H1 (cell line): ENCODE data around the gene CD59. TPM values are rescaled to one million over a fixed set of nuclear protein-coding genes. Genes with fewer than 3 reads are reported as not detected.

Experiments used
- CTCF ChIA-PET: fragments of 300-600 bp; sonication (Branson Sonifier 250); formaldehyde crosslinking; loops from one replicate; lab custom pipeline; 2021; ENCODE audit not compliant: partially characterized antibody; lab: Charles Lee
- POLR2A ChIA-PET: fragments of 300-600 bp; sonication (Branson Sonifier 250); formaldehyde crosslinking; loops from one replicate; lab custom pipeline; 2021; ENCODE audit warnings: inconsistent platforms; ENCODE audit not compliant: partially characterized antibody; lab: Charles Lee
- DNase-seq, 2 experiments: peaks; one replicate each; pipeline versions ENCODE4 v3.0.0 to v3.0.0-alpha.2; 2010 to 2022; ENCODE audit warnings: low spot score in 2 of 2, low read depth in 1 of 2, mixed read lengths in 1 of 2
- FAIRE-seq: peaks from 2 replicates; lab custom pipeline; 2011; peaks lifted over from hg19 to GRCh38; lab: Jason Lieb, UNC
- H2AFZ ChIP-seq: 2 replicates; pipeline ENCODE4 v1.8.1; 2012; ENCODE audit warnings: low read length, inconsistent platforms
- H2AK5ac ChIP-seq: 2 replicates; pipeline ENCODE4 v1.6.1; 2013; ENCODE audit warnings: low read depth, low read length
- H2BK120ac ChIP-seq: replicated peaks from 2 replicates; pipeline ENCODE3; 2013; ENCODE audit warnings: low read depth, low read length, inconsistent platforms
- H2BK12ac ChIP-seq: 2 replicates; pipeline ENCODE4 v1.6.1; 2013; ENCODE audit warnings: low read depth, low read length
- H2BK15ac ChIP-seq: 2 replicates; pipeline ENCODE4 v1.6.1; 2013; ENCODE audit warnings: low read length
- H2BK20ac ChIP-seq: 2 replicates; pipeline ENCODE4 v1.6.1; 2013; ENCODE audit warnings: low read length
- H2BK5ac ChIP-seq: 2 replicates; pipeline ENCODE4 v1.6.1; 2013; ENCODE audit warnings: low read depth, low read length
- H3K14ac ChIP-seq: 2 replicates; pipeline ENCODE4 v1.6.1; 2013; ENCODE audit warnings: inconsistent platforms; ENCODE audit not compliant: insufficient read length
- H3K18ac ChIP-seq: 2 replicates; pipeline ENCODE4 v1.6.1; 2013; ENCODE audit warnings: low read length; ENCODE audit errors: extremely low read depth
- H3K23ac ChIP-seq: 2 replicates; pipeline ENCODE4 v1.6.1; 2013; ENCODE audit warnings: inconsistent platforms; ENCODE audit not compliant: insufficient read length
- H3K23me2 ChIP-seq: 2 replicates; pipeline ENCODE4 v1.6.1; 2013; ENCODE audit warnings: low read depth, low read length
- H3K27ac ChIP-seq: 2 replicates; pipeline ENCODE4 v1.6.1; 2011; ENCODE audit warnings: low read depth, low read length, inconsistent platforms
- H3K27me3 ChIP-seq, 4 experiments: replicated peaks in 1 of 4; 1 replicate in 1 of 4; 2 replicates in 3 of 4; pipeline versions ENCODE4 v1.6.1 to v1.8.1; 2011 to 2013; ENCODE audit warnings: low read length in 3 of 4, mild to moderate bottlenecking in 3 of 4, inconsistent platforms in 2 of 4, mixed read lengths in 2 of 4, moderate library complexity in 1 of 4; ENCODE audit not compliant: control insufficient read depth in 3 of 4, insufficient read depth in 3 of 4; ENCODE audit errors: extremely low read depth in 1 of 4
- H3K36me3 ChIP-seq, 4 experiments: 2 replicates each; pipeline versions ENCODE4 v1.6.1 to v1.8.1; 2011 to 2013; ENCODE audit warnings: mild to moderate bottlenecking in 4 of 4, low read length in 3 of 4, moderate library complexity in 2 of 4, control low read depth in 1 of 4, inconsistent platforms in 1 of 4; ENCODE audit not compliant: insufficient read depth in 4 of 4, control insufficient read depth in 2 of 4
- H3K4ac ChIP-seq: replicated peaks from 2 replicates; pipeline ENCODE3; 2013; ENCODE audit warnings: low read length, low read depth, mixed read lengths, inconsistent platforms; ENCODE audit not compliant: insufficient read length
- H3K4me1 ChIP-seq, 4 experiments: replicated peaks in 1 of 4; 1 replicate in 1 of 4; 2 replicates in 3 of 4; pipeline versions ENCODE4 v1.6.1 to v1.8.1; 2011 to 2013; ENCODE audit warnings: low read length in 3 of 4, inconsistent platforms in 2 of 4, mixed read lengths in 1 of 4; ENCODE audit not compliant: insufficient read depth in 4 of 4, control insufficient read depth in 3 of 4
- H3K4me2 ChIP-seq, 2 experiments: 2 replicates each; pipeline versions ENCODE4 v1.6.1 to v1.8.1; 2011 to 2013; ENCODE audit warnings: low read depth in 2 of 2, low read length in 2 of 2, control low read depth in 1 of 2, inconsistent platforms in 1 of 2, mild to moderate bottlenecking in 1 of 2; ENCODE audit not compliant: insufficient read depth in 1 of 2
- H3K4me3 ChIP-seq, 4 experiments: fragments of 200-600, 300-600 bp in 1 of 4; sonication (generic), shearing (Covaris generic), sonication (Bioruptor Twin) in 1 of 4; 2 replicates each; pipeline versions ENCODE4 v1.5.1 to v1.8.1; 2011 to 2016; ENCODE audit warnings: low read length in 4 of 4, low read depth in 3 of 4, control low read depth in 2 of 4, inconsistent platforms in 2 of 4, mild to moderate bottlenecking in 2 of 4, mixed read lengths in 1 of 4, moderate library complexity in 1 of 4; ENCODE audit not compliant: insufficient read depth in 2 of 4; ENCODE audit errors: extremely low read depth in 1 of 4
- H3K56ac ChIP-seq: replicated peaks from 2 replicates; pipeline ENCODE3; 2013; ENCODE audit warnings: low read depth, mild to moderate bottlenecking, mixed read lengths, low read length, inconsistent platforms; ENCODE audit not compliant: insufficient read length
- H3K79me1 ChIP-seq: 2 replicates; pipeline ENCODE4 v1.6.1; 2013; ENCODE audit warnings: low read depth, low read length, control low read depth
- H3K79me2 ChIP-seq, 2 experiments: 2 replicates each; pipeline versions ENCODE4 v1.6.1 to v1.8.1; 2012 to 2013; ENCODE audit warnings: low read length in 2 of 2, mild to moderate bottlenecking in 2 of 2, inconsistent platforms in 1 of 2; ENCODE audit not compliant: insufficient read depth in 2 of 2, control insufficient read depth in 1 of 2
- H3K9ac ChIP-seq, 4 experiments: replicated peaks in 1 of 4; 1 replicate in 1 of 4; 2 replicates in 3 of 4; pipeline versions ENCODE4 v1.6.1 to v1.8.1; 2011 to 2013; ENCODE audit warnings: low read depth in 3 of 4, low read length in 3 of 4, control low read depth in 2 of 4, mild to moderate bottlenecking in 2 of 4, moderate library complexity in 2 of 4, inconsistent platforms in 1 of 4; ENCODE audit errors: extremely low read depth in 1 of 4
- H3K9me3 ChIP-seq, 2 experiments: 2 replicates each; pipeline versions ENCODE4 v1.6.1 to v1.8.1; 2012 to 2013; ENCODE audit warnings: mild to moderate bottlenecking in 2 of 2, moderate library complexity in 2 of 2, control low read depth in 1 of 2, inconsistent platforms in 1 of 2, low read depth in 1 of 2, low read length in 1 of 2, mixed read lengths in 1 of 2; ENCODE audit not compliant: insufficient read depth in 2 of 2
- H4K20me1 ChIP-seq, 2 experiments: replicated peaks in 1 of 2; 2 replicates each; pipeline versions ENCODE3 to v1.8.1; 2011 to 2013; ENCODE audit warnings: inconsistent platforms in 2 of 2, low read length in 2 of 2, mild to moderate bottlenecking in 1 of 2; ENCODE audit not compliant: insufficient read depth in 2 of 2, control insufficient read depth in 1 of 2
- H4K5ac ChIP-seq: 2 replicates; pipeline ENCODE4 v1.6.1; 2013; ENCODE audit warnings: low read length, low read depth, mixed read lengths, inconsistent platforms; ENCODE audit not compliant: insufficient read length
- H4K8ac ChIP-seq: 2 replicates; pipeline ENCODE4 v1.8.0; 2013; ENCODE audit warnings: mild to moderate bottlenecking, moderate library complexity, low read length, inconsistent platforms; ENCODE audit not compliant: insufficient read depth; ENCODE audit errors: extremely low read depth
- H4K91ac ChIP-seq: replicated peaks from 2 replicates; pipeline ENCODE3; 2013; ENCODE audit warnings: low read length, mixed read lengths, inconsistent platforms; ENCODE audit not compliant: insufficient read length
- BCL11A ChIP-seq, 2 experiments: IDR thresholded peaks; one replicate each; pipeline ENCODE4 v1.6.1; 2011; ENCODE audit warnings: low read depth in 2 of 2, low read length in 2 of 2, mild to moderate bottlenecking in 2 of 2
- BRCA1 ChIP-seq: IDR thresholded peaks from 2 replicates; pipeline ENCODE4 v1.6.1; 2012; ENCODE audit warnings: low read depth, low read length, improper control_type of control experiment
- CBX8 ChIP-seq: fragments of 300-800, 300-1000 bp; sonication (generic); IDR thresholded peaks from 2 replicates; pipeline ENCODE4 v1.7.1; 2016; ENCODE audit warnings: low read depth, low read length, borderline replicate concordance
- RBBP5 ChIP-seq: IDR thresholded peaks from 2 replicates; pipeline ENCODE4 v1.7.1; 2012; ENCODE audit warnings: low read depth, mild to moderate bottlenecking, inconsistent platforms, low read length, moderate library complexity, borderline replicate concordance
- TAF1 ChIP-seq: IDR thresholded peaks from 2 replicates; pipeline ENCODE4 v1.6.1; 2011; ENCODE audit warnings: mild to moderate bottlenecking, low read depth, low read length
- WGBS, 2 experiments: shearing (Covaris generic) in 1 of 2; methylation state at CpG; one replicate each; pipeline versions ENCODE4 v1.1.6 to v1.1.7; 2013 to 2015; ENCODE audit warnings: low lambda C conversion rate in 2 of 2, mixed read lengths in 2 of 2, inconsistent platforms in 1 of 2, low coverage in 1 of 2, missing lambda C conversion rate in 1 of 2; ENCODE audit not compliant: insufficient replicate concordance in 2 of 2, insufficient coverage in 1 of 2, insufficient read length in 1 of 2; ENCODE audit errors: extremely low coverage in 1 of 2, missing lambda C conversion rate in 1 of 2; 5-methylcytosine and 5-hydroxymethylcytosine counted together
- polyA plus RNA-seq, 7 experiments: library from polyadenylated mRNA; depleted of rRNA in 3 of 7; stranded (reverse) in 5 of 7; unstranded in 2 of 7; fragments of >200 nt in 5 of 7; fragments of 200-250 nt in 2 of 7; gene quantifications; 1 replicate in 5 of 7; 2 replicates in 1 of 7; 4 replicates in 1 of 7; pipeline versions ENCODE4 v1.2.1 to v1.2.3, GENCODE V29; 2011 to 2013; ENCODE audit warnings: missing spikeins in 2 of 7, mixed read lengths in 2 of 7
- total RNA-seq: library from RNA; stranded (reverse); fragmentation: NEBNext Ultra II Directional; extraction: Animal tissue kit (Norgen Biotek cat#: 25700); gene quantifications from 2 replicates; pipeline ENCODE4 v1.2.1, GENCODE V29; 2021

Gene CD59
- total and polyA plus RNA-seq, 2 of the 8 experiments (the other 6 are each of a cell fraction or from before 2014, with no cell fraction given) = 63.1 to 90.3 TPM

DNA sequence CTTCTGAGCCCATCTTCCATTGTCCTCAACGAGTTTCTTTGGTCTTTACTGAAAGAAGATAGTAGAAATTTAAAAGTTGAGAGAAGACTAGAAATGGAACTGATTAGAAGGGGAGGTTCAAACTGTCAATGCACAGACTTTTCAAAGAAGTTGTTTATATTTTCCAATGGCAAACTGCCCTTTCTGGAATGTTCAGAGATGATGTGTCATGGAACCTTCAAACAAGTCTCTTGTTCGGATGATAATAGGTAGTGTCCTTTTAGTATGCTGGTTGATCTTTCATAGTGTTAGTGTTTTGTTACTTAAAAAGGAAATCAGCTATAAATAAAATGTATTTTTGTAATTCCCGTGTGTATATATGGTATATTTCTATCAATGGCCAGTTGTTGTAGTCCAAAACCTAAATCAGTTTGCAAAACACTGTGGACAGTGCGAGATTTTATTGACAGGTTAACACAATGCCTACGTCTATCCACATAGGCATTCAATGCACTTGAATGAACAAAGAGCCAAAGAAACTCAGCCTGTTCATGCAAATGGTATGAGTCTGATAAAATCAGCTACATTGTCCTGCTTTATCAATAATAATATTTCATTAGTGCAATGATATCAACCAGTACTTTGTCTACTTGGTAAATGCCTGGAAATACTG lies 66.5 kb downstream of the CD59 start:
- Histone ChIP-seq H4K20me1 (no peaks in the 10 kb centered on the region), H3K79me2 (no peaks in the 10 kb centered on the region), H3K9ac (no peak overlapping the region), H3K9me3 (no peaks in the 10 kb centered on the region), H3K4me2 (peak overlapping the region in 1 of 2 experiments; percentile 45; a peak in 1 of 4 replicates), H3K56ac (no peak overlapping the region), H3K36me3 (no peaks in the 10 kb centered on the region), H2BK120ac (peak overlapping the region; percentile 16), H3K4ac (no peak overlapping the region), H3K23ac (no peak overlapping the region), H4K8ac (no peak overlapping the region), H3K27ac (no peak overlapping the region), H3K27me3 (no peaks in the 10 kb centered on the region; a peak in 1 of 7 replicates), H3K4me1 (peaks cover 0 to 18% (median 14%) of the 10 kb centered on the region in 4 experiments; a peak in 6 of 7 replicates), H3K14ac (no peak overlapping the region), H3K79me1 (no peaks in the 10 kb centered on the region), H3K18ac (0 out of 2 replicates have a peak overlapping the region, but pooled peaks have one; percentile 26), H3K23me2 (no peaks in the 10 kb centered on the region), H2BK5ac (no peak overlapping the region; the same call in 1 of the 2 replicates), H2BK12ac (no peak overlapping the region), H2AFZ (no peak overlapping the region), H2AK5ac (no peak overlapping the region; the same call in 1 of the 2 replicates), H4K5ac (peak overlapping the region; percentile 81), H2BK20ac (no peak overlapping the region), H2BK15ac (no peak overlapping the region), H3K4me3 (no peak overlapping the region), H4K91ac (no peak overlapping the region)
- DNase-seq = no peak
- 88% methylated on average over 5 of the region's 5 CpGs; no CpG with 5 or more reads in 1 of the 2 experiments for WGBS, 2 experiments
- ChIA-PET CTCF (interaction anchor here (0.6 to 2.5 kb wide), 4 partner anchors 11 to 322 kb away, joined by 4 to 8 read pairs (median 5); no protein-coding TSS in a partner anchor), POLR2A (interaction anchor here (0.6 kb wide), 1 partner anchor 149 kb away, joined by 4 read pairs; no protein-coding TSS in a partner anchor)
- no peak for FAIRE-seq
- TF ChIP-seq BCL11A (IDR thresholded peaks at IDR 0.05; ENCODE audit: low read depth in 2 of 2, low read length in 2 of 2) (no peak), TAF1 (no peak), CBX8 (no peak), BRCA1 (no peak), RBBP5 (no peak)
